CD14-positive monocyte (primary cell): ENCODE measurements around the gene TEX11. TPM values are rescaled to one million over a fixed set of nuclear protein-coding genes. Genes with fewer than 3 reads are reported as not detected.
"Not testable (repeated sequence)": the region's sequence is repeated elsewhere in the genome, so short reads cannot be mapped to it uniquely, and the experiment has no call there.

Experiments used
- DNase-seq, 3 donors: peaks; one replicate each; pipeline ENCODE4 v3.0.0-alpha.2; 2011 to 2022
- H2AFZ ChIP-seq: 2 replicates; pipeline ENCODE4 v1.6.0; 2012; ENCODE audit warnings: mild to moderate bottlenecking, low read depth, low read length, inconsistent platforms; ENCODE audit not compliant: insufficient read depth, poor library complexity, severe bottlenecking
- H3K27ac ChIP-seq, 2 donors: 1 replicate in 1 of 2; 2 replicates in 1 of 2; pipeline ENCODE4 v1.5.1; 2012 to 2013; ENCODE audit warnings: low read length in 2 of 2, control low read depth in 1 of 2, inconsistent platforms in 1 of 2, low read depth in 1 of 2, mild to moderate bottlenecking in 1 of 2
- H3K27me3 ChIP-seq, 2 donors: one replicate each; pipeline versions ENCODE4 v1.6.0 to v1.6.1; 2011 to 2013; ENCODE audit warnings: low read length in 2 of 2; ENCODE audit not compliant: control insufficient read depth in 2 of 2, insufficient read depth in 2 of 2
- H3K36me3 ChIP-seq, 2 donors: replicated peaks in 1 of 2; 1 replicate in 1 of 2; 2 replicates in 1 of 2; pipeline versions ENCODE4 v1.5.1 to v1.6.1; 2012 to 2013; ENCODE audit warnings: low read length in 2 of 2, control low read depth in 1 of 2, inconsistent platforms in 1 of 2, mild to moderate bottlenecking in 1 of 2; ENCODE audit not compliant: insufficient read depth in 2 of 2, control insufficient read depth in 1 of 2
- H3K4me1 ChIP-seq, 2 donors: 1 replicate in 1 of 2; 2 replicates in 1 of 2; pipeline versions ENCODE4 v1.5.1 to v1.6.1; 2012 to 2013; ENCODE audit warnings: low read length in 2 of 2, control low read depth in 1 of 2, inconsistent platforms in 1 of 2, mild to moderate bottlenecking in 1 of 2, moderate library complexity in 1 of 2; ENCODE audit not compliant: insufficient read depth in 2 of 2, control insufficient read depth in 1 of 2
- H3K4me2 ChIP-seq: replicated peaks from 2 replicates; pipeline ENCODE3; 2012; ENCODE audit warnings: low read length, moderate library complexity, mild to moderate bottlenecking; ENCODE audit not compliant: poor library complexity, severe bottlenecking; ENCODE audit errors: extremely low read depth
- H3K4me3 ChIP-seq, 3 experiments: fragments of 200-600 bp in 1 of 3; sonication (generic) in 1 of 3; replicated peaks in 1 of 3; 1 replicate in 2 of 3; 2 replicates in 1 of 3; pipeline ENCODE4 v1.5.1; 2011 to 2013; ENCODE audit warnings: low read length in 3 of 3, mild to moderate bottlenecking in 3 of 3, control low read depth in 2 of 3, low read depth in 2 of 3, inconsistent platforms in 1 of 3, moderate library complexity in 1 of 3
- H3K79me2 ChIP-seq: 2 replicates; pipeline ENCODE4 v1.6.0; 2012; ENCODE audit warnings: mild to moderate bottlenecking, control low read depth, inconsistent platforms, low read length, moderate library complexity; ENCODE audit not compliant: insufficient read depth
- H3K9ac ChIP-seq: 2 replicates; pipeline ENCODE4 v1.6.0; 2017; ENCODE audit warnings: low read length, mild to moderate bottlenecking; ENCODE audit not compliant: insufficient read depth, poor library complexity, severe bottlenecking
- H3K9me3 ChIP-seq, 2 donors: replicated peaks in 1 of 2; 1 replicate in 1 of 2; 2 replicates in 1 of 2; pipeline versions ENCODE4 v1.5.1 to v1.6.1; 2012 to 2013; ENCODE audit warnings: low read length in 2 of 2, control low read depth in 1 of 2; ENCODE audit not compliant: control insufficient read depth in 1 of 2, insufficient read depth in 1 of 2
- H4K20me1 ChIP-seq: 2 replicates; pipeline ENCODE4 v1.6.0; 2012; ENCODE audit warnings: mild to moderate bottlenecking, low read length, control low read depth, moderate library complexity; ENCODE audit not compliant: insufficient read depth
- H3K27ac Mint-ChIP-seq, 7 donors: one replicate each; pipeline ENCODE4 v1.8.0; 2020; ENCODE audit warnings: mild to moderate bottlenecking in 7 of 7, mixed read lengths in 7 of 7, moderate library complexity in 6 of 7, inconsistent platforms in 2 of 7
- H3K27me3 Mint-ChIP-seq, 3 donors: one replicate each; pipeline ENCODE4 v1.8.0; 2021 to 2022; ENCODE audit warnings: low read depth in 3 of 3, mild to moderate bottlenecking in 3 of 3, mixed read lengths in 3 of 3, moderate library complexity in 3 of 3, inconsistent platforms in 1 of 3
- H3K36me3 Mint-ChIP-seq, 2 donors: one replicate each; pipeline ENCODE4 v1.8.0; 2020; ENCODE audit warnings: mixed read lengths in 2 of 2, inconsistent platforms in 1 of 2, mild to moderate bottlenecking in 1 of 2
- H3K4me1 Mint-ChIP-seq: one replicate; pipeline ENCODE4 v1.8.0; 2020; ENCODE audit warnings: mild to moderate bottlenecking, mixed read lengths
- H3K4me3 Mint-ChIP-seq, 2 donors: one replicate each; pipeline ENCODE4 v1.8.0; 2020; ENCODE audit warnings: mild to moderate bottlenecking in 2 of 2, mixed read lengths in 2 of 2, moderate library complexity in 1 of 2
- H3K9me3 Mint-ChIP-seq, 7 donors: one replicate each; pipeline ENCODE4 v1.8.0; 2020 to 2022; ENCODE audit warnings: mixed read lengths in 7 of 7, mild to moderate bottlenecking in 6 of 7, moderate library complexity in 6 of 7, inconsistent platforms in 2 of 7
- CTCF ChIP-seq: fragments of 200-600 bp; IDR thresholded peaks from one replicate; pipeline ENCODE4 v1.8.0; 2022; ENCODE audit warnings: antibody characterized with exemption, mild to moderate bottlenecking
- WGBS: methylation state at CpG from one replicate; pipeline ENCODE4 v1.1.5; 2013; ENCODE audit warnings: missing lambda C conversion rate; ENCODE audit not compliant: insufficient coverage; 5-methylcytosine and 5-hydroxymethylcytosine counted together
- intact Hi-C, 2 donors: fragments of 100-400 bp; cut with micrococcal nuclease; formaldehyde crosslinking; loops; one replicate each; pipeline versions ENCODE4 v1.15.0 to v1.15.1; 2023
- polyA plus RNA-seq, 3 donors: library from polyadenylated mRNA; depleted of rRNA in 1 of 3; unstranded in 2 of 3; stranded (reverse) in 1 of 3; fragments of 300-500 nt in 2 of 3; fragments of >200 nt in 1 of 3; fragmentation: Illumina TruSeq in 2 of 3; gene quantifications; 1 replicate in 2 of 3; 2 replicates in 1 of 3; pipeline ENCODE4 v1.2.3, GENCODE V29; 2012 to 2021

TEX11 gene
- polyA plus RNA-seq, 3 donors = not detected

DNA sequence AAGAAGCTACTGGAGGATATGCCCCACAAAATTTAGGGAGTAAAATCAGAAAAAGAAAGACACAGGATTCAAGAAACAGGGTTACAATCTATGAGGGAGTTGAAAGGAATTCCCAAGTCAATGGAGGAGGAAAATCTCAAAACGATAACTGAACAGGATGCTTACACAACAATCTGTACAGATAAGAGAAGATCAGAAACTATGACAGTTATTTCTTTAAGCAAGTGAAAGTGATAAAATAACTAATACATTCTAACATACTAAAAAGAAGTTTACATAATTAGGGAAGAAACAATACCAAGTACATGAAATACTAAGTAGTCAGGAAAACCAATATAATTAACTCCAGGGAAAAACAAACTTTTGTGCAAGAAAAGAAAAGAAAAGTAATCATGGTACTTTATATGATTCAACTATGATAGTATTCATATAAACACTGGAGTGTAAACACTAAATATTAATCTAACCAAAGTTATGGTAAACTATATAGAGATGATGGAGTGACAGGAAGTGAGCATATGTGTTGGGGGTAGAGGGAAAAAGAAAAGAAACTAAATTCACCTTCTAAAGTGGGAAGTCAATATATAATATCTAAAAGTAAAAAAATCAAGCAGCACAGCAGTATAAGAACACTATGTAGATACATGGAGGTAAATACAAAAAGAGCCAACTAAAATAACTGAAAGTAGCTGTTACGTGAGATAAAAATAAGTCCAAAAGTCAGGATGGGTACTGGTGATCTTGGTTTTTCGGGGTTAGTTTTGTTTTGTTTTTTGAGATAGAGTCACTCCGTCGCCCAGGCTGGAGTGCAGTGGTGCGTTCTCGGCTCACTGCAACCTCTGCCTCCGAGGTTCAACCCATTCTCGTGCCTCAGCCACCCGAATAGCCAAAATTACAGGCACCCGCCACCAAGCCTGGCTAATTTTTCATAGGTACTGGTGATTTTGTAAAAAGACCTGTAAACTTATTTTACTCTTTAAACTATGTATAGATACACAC is 99.3 kb downstream of the TEX11 start:
- Histone ChIP-seq H3K79me2 (no peaks in the 10 kb centered on the region), H4K20me1 (no peaks in the 10 kb centered on the region), H3K27ac (no peak overlapping the region), H3K4me1 (no peaks in the 10 kb centered on the region), H3K36me3 (no peaks in the 10 kb centered on the region), H3K27me3 (no peaks in the 10 kb centered on the region), H3K4me3 (no peak overlapping the region), H2AFZ (no peak overlapping the region), H3K4me2 (no peak overlapping the region), H3K9ac (no peak overlapping the region), H3K9me3 (no peaks in the 10 kb centered on the region)
- TF ChIP-seq CTCF = no peak
- Mint-ChIP-seq H3K9me3 (peaks cover 0 to 17% (median 6%) of the 10 kb centered on the region in 7 donors), H3K4me1 (no peaks in the 10 kb centered on the region), H3K27me3 (no peaks in the 10 kb centered on the region), H3K36me3 (no peaks in the 10 kb centered on the region), H3K27ac (no peak overlapping the region), H3K4me3 (no peak overlapping the region)
- intact Hi-C loops = no loop called here
- WGBS = 100% methylated on average over 4 of the region's 11 CpGs
- no peak for DNase-seq

DNA sequence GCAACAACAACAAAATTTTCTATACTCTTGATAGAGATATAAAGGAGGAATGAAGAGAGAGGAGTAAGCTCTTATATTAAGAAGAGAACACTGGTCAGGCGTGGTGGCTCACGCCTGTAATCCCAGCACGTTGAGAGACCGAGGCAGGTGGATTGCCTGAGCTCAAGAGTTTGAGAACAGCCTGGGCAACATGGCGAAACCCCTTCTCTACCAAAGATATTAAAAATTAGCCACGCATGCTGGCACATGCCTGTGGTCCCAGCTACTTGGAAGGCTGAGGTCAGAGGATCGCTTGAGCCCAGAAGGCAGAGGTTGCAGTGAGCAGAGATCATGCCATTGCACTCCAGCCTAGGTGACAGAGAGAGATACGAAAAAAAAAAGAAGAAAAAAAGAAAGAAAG is 102.4 kb downstream of the TEX11 start:
- no peak for DNase-seq
- H3K36me3 ChIP-seq = no peaks in the 10 kb centered on the region
- no peak for TF ChIP-seq CTCF
- H3K4me1 ChIP-seq = no peaks in the 10 kb centered on the region
- Mint-ChIP-seq H3K27ac (no peak overlapping the region), H3K36me3 (no peaks in the 10 kb centered on the region), H3K4me3 (no peak overlapping the region), H3K9me3 (peaks cover 0 to 6% (median 0%) of the 10 kb centered on the region in 7 donors), H3K27me3 (peaks cover 0 to 2% (median 0%) of the 10 kb centered on the region in 3 donors), H3K4me1 (no peaks in the 10 kb centered on the region)
- no peak overlapping the region for H3K4me3 ChIP-seq
- H3K27ac ChIP-seq = no peak overlapping the region
- no peaks in the 10 kb centered on the region for H3K9me3 ChIP-seq
- no peaks in the 10 kb centered on the region for H3K27me3 ChIP-seq
- intact Hi-C loops = no loop called here
- 100% methylated on average over 1 of the region's 8 CpGs for WGBS
- no peak overlapping the region for H3K9ac ChIP-seq
- H2AFZ ChIP-seq = no peak overlapping the region
- H3K79me2 ChIP-seq = no peaks in the 10 kb centered on the region
- no peak overlapping the region for H3K4me2 ChIP-seq
- no peaks in the 10 kb centered on the region for H4K20me1 ChIP-seq

- H3K36me3 Mint-ChIP-seq, intact Hi-C loops, H3K27ac Mint-ChIP-seq, H3K9me3 ChIP-seq, H3K27me3 Mint-ChIP-seq, H3K79me2 ChIP-seq, H3K36me3 ChIP-seq, H3K4me1 Mint-ChIP-seq, H3K4me2 ChIP-seq, H4K20me1 ChIP-seq, H3K27me3 ChIP-seq, H2AFZ ChIP-seq, H3K27ac ChIP-seq, H3K4me1 ChIP-seq, H3K4me3 ChIP-seq, H3K9ac ChIP-seq, H3K4me3 Mint-ChIP-seq, H3K9me3 Mint-ChIP-seq, DNase-seq: not testable (repeated sequence)
- WGBS = no CpG with 5 or more reads among the region's 1 CpG
Observed at GRCh38 chrX:70796742-70797141, 111.8 kb downstream of the TEX11 start.
